ENCODE results near the gene CHRND.

GRCh38 chr2:232485757-232486557 is 40.0 kb upstream of the CHRND start:
- TF ChIP-seq MAX (IDR thresholded peaks at IDR 0.05; ENCODE audit: low read depth, low read length) (no peak), CTCF (IDR thresholded peaks at IDR 0.05; ENCODE audit: low read depth, low read length) (no peak), POLR2A (IDR thresholded peaks at IDR 0.05; ENCODE audit: extremely low read depth, insufficient read length) (no peak)

Measured in NB4 (cell line).